H1 (cell line): ENCODE results near the gene NFKB1. TPM values are rescaled to one million over a fixed set of nuclear protein-coding genes. Genes with fewer than 3 reads are reported as not detected.

ENCODE experiments used
- CTCF ChIA-PET: fragments of 300-600 bp; sonication (Branson Sonifier 250); formaldehyde crosslinking; loops from one replicate; lab custom pipeline; 2021; ENCODE audit not compliant: partially characterized antibody; lab: Charles Lee
- POLR2A ChIA-PET: fragments of 300-600 bp; sonication (Branson Sonifier 250); formaldehyde crosslinking; loops from one replicate; lab custom pipeline; 2021; ENCODE audit warnings: inconsistent platforms; ENCODE audit not compliant: partially characterized antibody; lab: Charles Lee
- DNase-seq, 2 experiments: peaks; one replicate each; pipeline versions ENCODE4 v3.0.0 to v3.0.0-alpha.2; 2010 to 2022; ENCODE audit warnings: low spot score in 2 of 2, low read depth in 1 of 2, mixed read lengths in 1 of 2
- FAIRE-seq: peaks from 2 replicates; lab custom pipeline; 2011; peaks lifted over from hg19 to GRCh38; lab: Jason Lieb, UNC
- H2AFZ ChIP-seq: 2 replicates; pipeline ENCODE4 v1.8.1; 2012; ENCODE audit warnings: low read length, inconsistent platforms
- H2AK5ac ChIP-seq: 2 replicates; pipeline ENCODE4 v1.6.1; 2013; ENCODE audit warnings: low read depth, low read length
- H2BK120ac ChIP-seq: replicated peaks from 2 replicates; pipeline ENCODE3; 2013; ENCODE audit warnings: low read depth, low read length, inconsistent platforms
- H2BK12ac ChIP-seq: 2 replicates; pipeline ENCODE4 v1.6.1; 2013; ENCODE audit warnings: low read depth, low read length
- H2BK15ac ChIP-seq: 2 replicates; pipeline ENCODE4 v1.6.1; 2013; ENCODE audit warnings: low read length
- H2BK20ac ChIP-seq: 2 replicates; pipeline ENCODE4 v1.6.1; 2013; ENCODE audit warnings: low read length
- H2BK5ac ChIP-seq: 2 replicates; pipeline ENCODE4 v1.6.1; 2013; ENCODE audit warnings: low read depth, low read length
- H3K14ac ChIP-seq: 2 replicates; pipeline ENCODE4 v1.6.1; 2013; ENCODE audit warnings: inconsistent platforms; ENCODE audit not compliant: insufficient read length
- H3K18ac ChIP-seq: 2 replicates; pipeline ENCODE4 v1.6.1; 2013; ENCODE audit warnings: low read length; ENCODE audit errors: extremely low read depth
- H3K23ac ChIP-seq: 2 replicates; pipeline ENCODE4 v1.6.1; 2013; ENCODE audit warnings: inconsistent platforms; ENCODE audit not compliant: insufficient read length
- H3K23me2 ChIP-seq: 2 replicates; pipeline ENCODE4 v1.6.1; 2013; ENCODE audit warnings: low read depth, low read length
- H3K27ac ChIP-seq: 2 replicates; pipeline ENCODE4 v1.6.1; 2011; ENCODE audit warnings: low read depth, low read length, inconsistent platforms
- H3K27me3 ChIP-seq, 4 experiments: replicated peaks in 1 of 4; 1 replicate in 1 of 4; 2 replicates in 3 of 4; pipeline versions ENCODE4 v1.6.1 to v1.8.1; 2011 to 2013; ENCODE audit warnings: low read length in 3 of 4, mild to moderate bottlenecking in 3 of 4, inconsistent platforms in 2 of 4, mixed read lengths in 2 of 4, moderate library complexity in 1 of 4; ENCODE audit not compliant: control insufficient read depth in 3 of 4, insufficient read depth in 3 of 4; ENCODE audit errors: extremely low read depth in 1 of 4
- H3K36me3 ChIP-seq, 4 experiments: 2 replicates each; pipeline versions ENCODE4 v1.6.1 to v1.8.1; 2011 to 2013; ENCODE audit warnings: mild to moderate bottlenecking in 4 of 4, low read length in 3 of 4, moderate library complexity in 2 of 4, control low read depth in 1 of 4, inconsistent platforms in 1 of 4; ENCODE audit not compliant: insufficient read depth in 4 of 4, control insufficient read depth in 2 of 4
- H3K4ac ChIP-seq: replicated peaks from 2 replicates; pipeline ENCODE3; 2013; ENCODE audit warnings: low read length, low read depth, mixed read lengths, inconsistent platforms; ENCODE audit not compliant: insufficient read length
- H3K4me1 ChIP-seq, 4 experiments: replicated peaks in 1 of 4; 1 replicate in 1 of 4; 2 replicates in 3 of 4; pipeline versions ENCODE4 v1.6.1 to v1.8.1; 2011 to 2013; ENCODE audit warnings: low read length in 3 of 4, inconsistent platforms in 2 of 4, mixed read lengths in 1 of 4; ENCODE audit not compliant: insufficient read depth in 4 of 4, control insufficient read depth in 3 of 4
- H3K4me2 ChIP-seq, 2 experiments: 2 replicates each; pipeline versions ENCODE4 v1.6.1 to v1.8.1; 2011 to 2013; ENCODE audit warnings: low read depth in 2 of 2, low read length in 2 of 2, control low read depth in 1 of 2, inconsistent platforms in 1 of 2, mild to moderate bottlenecking in 1 of 2; ENCODE audit not compliant: insufficient read depth in 1 of 2
- H3K4me3 ChIP-seq, 4 experiments: fragments of 200-600, 300-600 bp in 1 of 4; sonication (generic), shearing (Covaris generic), sonication (Bioruptor Twin) in 1 of 4; 2 replicates each; pipeline versions ENCODE4 v1.5.1 to v1.8.1; 2011 to 2016; ENCODE audit warnings: low read length in 4 of 4, low read depth in 3 of 4, control low read depth in 2 of 4, inconsistent platforms in 2 of 4, mild to moderate bottlenecking in 2 of 4, mixed read lengths in 1 of 4, moderate library complexity in 1 of 4; ENCODE audit not compliant: insufficient read depth in 2 of 4; ENCODE audit errors: extremely low read depth in 1 of 4
- H3K56ac ChIP-seq: replicated peaks from 2 replicates; pipeline ENCODE3; 2013; ENCODE audit warnings: low read depth, mild to moderate bottlenecking, mixed read lengths, low read length, inconsistent platforms; ENCODE audit not compliant: insufficient read length
- H3K79me1 ChIP-seq: 2 replicates; pipeline ENCODE4 v1.6.1; 2013; ENCODE audit warnings: low read depth, low read length, control low read depth
- H3K79me2 ChIP-seq, 2 experiments: 2 replicates each; pipeline versions ENCODE4 v1.6.1 to v1.8.1; 2012 to 2013; ENCODE audit warnings: low read length in 2 of 2, mild to moderate bottlenecking in 2 of 2, inconsistent platforms in 1 of 2; ENCODE audit not compliant: insufficient read depth in 2 of 2, control insufficient read depth in 1 of 2
- H3K9ac ChIP-seq, 4 experiments: replicated peaks in 1 of 4; 1 replicate in 1 of 4; 2 replicates in 3 of 4; pipeline versions ENCODE4 v1.6.1 to v1.8.1; 2011 to 2013; ENCODE audit warnings: low read depth in 3 of 4, low read length in 3 of 4, control low read depth in 2 of 4, mild to moderate bottlenecking in 2 of 4, moderate library complexity in 2 of 4, inconsistent platforms in 1 of 4; ENCODE audit errors: extremely low read depth in 1 of 4
- H3K9me3 ChIP-seq, 2 experiments: 2 replicates each; pipeline versions ENCODE4 v1.6.1 to v1.8.1; 2012 to 2013; ENCODE audit warnings: mild to moderate bottlenecking in 2 of 2, moderate library complexity in 2 of 2, control low read depth in 1 of 2, inconsistent platforms in 1 of 2, low read depth in 1 of 2, low read length in 1 of 2, mixed read lengths in 1 of 2; ENCODE audit not compliant: insufficient read depth in 2 of 2
- H4K20me1 ChIP-seq, 2 experiments: replicated peaks in 1 of 2; 2 replicates each; pipeline versions ENCODE3 to v1.8.1; 2011 to 2013; ENCODE audit warnings: inconsistent platforms in 2 of 2, low read length in 2 of 2, mild to moderate bottlenecking in 1 of 2; ENCODE audit not compliant: insufficient read depth in 2 of 2, control insufficient read depth in 1 of 2
- H4K5ac ChIP-seq: 2 replicates; pipeline ENCODE4 v1.6.1; 2013; ENCODE audit warnings: low read length, low read depth, mixed read lengths, inconsistent platforms; ENCODE audit not compliant: insufficient read length
- H4K8ac ChIP-seq: 2 replicates; pipeline ENCODE4 v1.8.0; 2013; ENCODE audit warnings: mild to moderate bottlenecking, moderate library complexity, low read length, inconsistent platforms; ENCODE audit not compliant: insufficient read depth; ENCODE audit errors: extremely low read depth
- H4K91ac ChIP-seq: replicated peaks from 2 replicates; pipeline ENCODE3; 2013; ENCODE audit warnings: low read length, mixed read lengths, inconsistent platforms; ENCODE audit not compliant: insufficient read length
- BACH1 ChIP-seq: IDR thresholded peaks from 2 replicates; pipeline ENCODE4 v1.6.1; 2012; ENCODE audit warnings: low read length, improper control_type of control experiment
- MAFK ChIP-seq: IDR thresholded peaks from 2 replicates; pipeline ENCODE4 v1.6.1; 2012; ENCODE audit warnings: low read depth, mild to moderate bottlenecking, improper control_type of control experiment, low read length
- POU5F1 ChIP-seq: IDR thresholded peaks from 2 replicates; pipeline ENCODE4 v1.6.1; 2011; ENCODE audit warnings: low read depth, mild to moderate bottlenecking, low read length, moderate library complexity
- SAP30 ChIP-seq: fragments of 300-600 bp; sonication (generic); IDR thresholded peaks from 2 replicates; pipeline ENCODE4 v1.7.1; 2012; ENCODE audit warnings: low read length, moderate library complexity, mild to moderate bottlenecking, inconsistent platforms; ENCODE audit not compliant: insufficient read depth, insufficient replicate concordance
- SIRT6 ChIP-seq: IDR thresholded peaks from one replicate; pipeline ENCODE4 v1.7.1; 2012; ENCODE audit warnings: low read length, inconsistent platforms
- WGBS, 2 experiments: shearing (Covaris generic) in 1 of 2; methylation state at CpG; one replicate each; pipeline versions ENCODE4 v1.1.6 to v1.1.7; 2013 to 2015; ENCODE audit warnings: low lambda C conversion rate in 2 of 2, mixed read lengths in 2 of 2, inconsistent platforms in 1 of 2, low coverage in 1 of 2, missing lambda C conversion rate in 1 of 2; ENCODE audit not compliant: insufficient replicate concordance in 2 of 2, insufficient coverage in 1 of 2, insufficient read length in 1 of 2; ENCODE audit errors: extremely low coverage in 1 of 2, missing lambda C conversion rate in 1 of 2; 5-methylcytosine and 5-hydroxymethylcytosine counted together
- polyA plus RNA-seq, 7 experiments: library from polyadenylated mRNA; depleted of rRNA in 3 of 7; stranded (reverse) in 5 of 7; unstranded in 2 of 7; fragments of >200 nt in 5 of 7; fragments of 200-250 nt in 2 of 7; gene quantifications; 1 replicate in 5 of 7; 2 replicates in 1 of 7; 4 replicates in 1 of 7; pipeline versions ENCODE4 v1.2.1 to v1.2.3, GENCODE V29; 2011 to 2013; ENCODE audit warnings: missing spikeins in 2 of 7, mixed read lengths in 2 of 7
- total RNA-seq: library from RNA; stranded (reverse); fragmentation: NEBNext Ultra II Directional; extraction: Animal tissue kit (Norgen Biotek cat#: 25700); gene quantifications from 2 replicates; pipeline ENCODE4 v1.2.1, GENCODE V29; 2021

NFKB1 gene
- total and polyA plus RNA-seq, 2 of the 8 experiments (the other 6 are each of a cell fraction or from before 2014, with no cell fraction given), result 2.9 to 6.8 TPM

GRCh38 chr4:102575369-102576129 lies 74.4 kb downstream of the NFKB1 start:
- no peak overlapping the region for H3K27ac ChIP-seq
- no peak overlapping the region for H3K4me2 ChIP-seq
- H4K20me1 ChIP-seq, result no peaks in the 10 kb centered on the region
- no peak overlapping the region for H2BK12ac ChIP-seq
- TF ChIP-seq SIRT6, result no peak
- no peak for TF ChIP-seq SAP30
- no peak for TF ChIP-seq MAFK
- TF ChIP-seq POU5F1, result no peak
- no peak for TF ChIP-seq BACH1
- no peak overlapping the region for H2AFZ ChIP-seq
- no peak for FAIRE-seq
- H3K4me3 ChIP-seq, result no peak overlapping the region
- POLR2A ChIA-PET, result no interaction called here
- no peaks in the 10 kb centered on the region for H3K9me3 ChIP-seq
- no peak overlapping the region for H2AK5ac ChIP-seq
- no peaks in the 10 kb centered on the region for H3K79me1 ChIP-seq
- H4K8ac ChIP-seq, result no peak overlapping the region
- no peak for DNase-seq
- H2BK120ac ChIP-seq, result no peak overlapping the region
- no peaks in the 10 kb centered on the region; a peak in 1 of 7 replicates for H3K27me3 ChIP-seq
- H2BK15ac ChIP-seq, result no peak overlapping the region
- H3K14ac ChIP-seq, result no peak overlapping the region
- H2BK5ac ChIP-seq, result no peak overlapping the region
- 83% methylated on average over 6 of the region's 6 CpGs; no CpG with 5 or more reads in 1 of the 2 experiments for WGBS, 2 experiments
- H4K91ac ChIP-seq, result no peak overlapping the region
- H3K18ac ChIP-seq, result no peak overlapping the region
- H3K79me2 ChIP-seq, result no peaks in the 10 kb centered on the region
- H3K36me3 ChIP-seq, result no peaks in the 10 kb centered on the region
- CTCF ChIA-PET, result interaction anchor here (0.6 to 1.8 kb wide), 3 partner anchors 127 to 467 kb away, joined by 3 to 5 read pairs (median 3); no protein-coding TSS in a partner anchor
- H3K23me2 ChIP-seq, result no peaks in the 10 kb centered on the region
- no peak overlapping the region for H3K9ac ChIP-seq
- no peak overlapping the region for H3K56ac ChIP-seq
- no peaks in the 10 kb centered on the region; a peak in 1 of 7 replicates for H3K4me1 ChIP-seq
- no peak overlapping the region for H3K23ac ChIP-seq
- H4K5ac ChIP-seq, result no peak overlapping the region
- H2BK20ac ChIP-seq, result no peak overlapping the region
- no peak overlapping the region for H3K4ac ChIP-seq
